Stimulated activated CD8-positive, alpha-beta memory T cell treated with anti-CD3 and anti-CD28 coated beads, Interleukin-15, amount 100 ng/mL, for 4 hours (primary cell): Measurements from ENCODE around the gene DBNDD1.

Experiments
- DNase-seq, 2 donors: peaks; one replicate each; pipeline ENCODE4 v3.0.0-alpha.2; 2020; ENCODE audit warnings: low read depth in 2 of 2

Gene DBNDD1

GRCh38 chr16:90035902-90036301, 16.6 kb upstream of the DBNDD1 start:
- no peak for DNase-seq

DNA sequence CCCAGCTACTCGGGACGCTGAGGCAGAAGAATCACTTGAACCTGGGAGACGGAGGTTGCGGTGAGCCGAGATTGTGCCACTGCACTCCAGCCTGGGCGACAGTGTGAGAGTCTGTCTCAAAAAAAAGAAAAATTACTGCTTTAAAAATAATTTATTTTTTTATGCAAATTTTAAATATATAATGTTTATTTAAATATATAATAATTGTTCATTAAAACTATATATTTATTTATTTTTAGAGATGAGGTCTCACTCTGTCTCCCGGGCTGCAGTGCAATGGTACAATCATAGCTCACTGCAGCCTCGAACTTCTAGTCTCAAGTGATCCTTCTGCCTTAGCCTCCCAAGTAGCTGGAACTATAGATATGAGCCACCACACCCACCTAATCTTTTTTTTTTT, 15.2 kb upstream of the DBNDD1 start:
- no peak for DNase-seq

- no peak for DNase-seq
Observed at GRCh38 chr16:90033387-90033786, 14.1 kb upstream of the DBNDD1 start.

- DNase-seq = no peak
Observed at GRCh38 chr16:90032674-90033331, 13.5 kb upstream of the DBNDD1 start.

DNA sequence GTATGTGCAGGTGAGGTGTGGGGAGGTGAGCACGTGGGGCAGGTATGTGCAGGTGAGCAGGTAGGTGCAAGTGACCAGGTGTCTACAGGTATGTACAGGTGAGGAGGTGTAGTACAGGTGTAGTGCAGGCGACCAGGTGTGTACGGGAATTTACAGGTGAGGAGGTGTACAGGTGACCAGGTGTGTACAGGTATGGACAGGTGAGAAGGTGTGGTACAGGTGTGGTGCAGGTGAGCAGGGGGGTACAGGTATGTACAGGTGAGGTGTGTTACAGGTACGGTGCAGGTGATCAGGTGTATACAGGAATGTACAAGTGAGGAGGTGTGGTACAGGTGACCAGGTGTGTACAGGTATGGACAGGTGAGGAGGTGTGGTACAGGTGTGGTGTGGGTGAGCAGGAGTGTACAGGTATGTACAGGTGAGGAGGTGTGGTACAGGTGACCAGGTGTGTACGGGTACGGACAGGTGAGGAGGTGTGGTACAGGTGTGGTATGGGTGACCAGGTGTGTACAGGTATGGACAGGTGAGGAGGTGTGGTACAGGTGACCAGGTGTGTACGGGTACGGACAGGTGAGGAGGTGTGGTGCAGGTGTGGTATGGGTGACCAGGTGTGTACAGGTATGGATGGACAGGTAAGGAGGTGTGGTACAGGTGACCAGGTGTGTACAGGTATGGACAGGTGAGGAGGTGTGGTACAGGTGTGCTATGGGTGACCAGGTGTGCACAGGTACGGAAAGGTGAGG, 12.8 kb upstream of the DBNDD1 start:
- DNase-seq = no peak

DNA sequence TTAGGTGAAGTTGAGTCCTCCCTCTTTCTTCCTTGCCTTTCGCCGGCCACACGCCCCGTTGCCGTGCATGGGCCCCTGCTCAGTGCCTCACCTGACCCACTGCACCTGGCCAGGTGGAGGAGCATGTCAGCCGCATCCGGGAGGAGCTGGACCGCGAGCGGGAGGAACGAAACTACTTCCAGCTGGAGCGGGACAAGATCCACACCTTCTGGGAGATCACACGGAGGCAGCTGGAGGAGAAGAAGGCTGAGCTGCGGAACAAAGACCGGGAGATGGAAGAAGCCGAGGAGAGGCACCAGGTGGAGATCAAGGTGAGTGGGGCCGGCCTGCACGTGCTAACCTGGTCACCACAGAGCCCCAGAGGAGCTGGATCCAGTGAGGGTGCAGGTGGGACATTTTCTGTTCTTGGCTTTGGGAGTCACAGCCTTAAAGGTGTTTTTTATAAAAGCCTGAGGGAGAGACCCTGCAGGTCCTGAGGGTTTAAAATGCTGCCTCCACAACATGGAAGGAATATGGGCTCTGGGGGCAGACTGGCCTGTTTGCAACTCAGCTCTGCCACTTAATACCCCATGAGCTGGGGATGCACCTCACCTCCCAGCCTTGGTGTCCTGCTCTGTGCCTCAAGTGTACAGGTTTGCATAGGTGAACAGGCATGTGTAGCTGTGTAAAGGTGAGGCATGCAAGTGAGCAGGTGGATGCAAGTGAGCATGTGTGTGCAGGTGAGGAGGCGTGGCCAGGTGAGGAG, 12.1 kb upstream of the DBNDD1 start:
- DNase-seq = no peak

GRCh38 chr16:90028985-90029384, 9.7 kb upstream of the DBNDD1 start:
- DNase-seq = no peak

DNA sequence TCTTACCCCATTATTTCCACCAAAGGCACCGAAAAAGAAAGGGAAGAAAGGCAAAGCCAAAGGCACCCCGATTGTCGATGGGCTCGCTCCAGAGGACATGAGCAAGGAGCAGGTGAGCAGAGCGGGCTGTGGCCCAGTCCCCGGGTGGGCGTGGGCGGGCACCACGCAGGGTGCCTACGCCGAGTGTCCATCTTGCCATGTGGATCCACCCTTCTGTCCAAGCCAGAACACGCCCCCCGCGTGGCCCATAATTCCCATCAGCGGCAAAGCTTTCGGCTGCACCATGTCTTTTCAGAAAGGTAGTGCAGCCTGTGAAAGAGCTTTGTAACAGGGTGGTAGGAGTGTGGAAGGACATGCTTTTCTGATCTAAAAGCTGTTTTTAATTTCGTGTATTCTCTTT, 8.4 kb upstream of the DBNDD1 start:
- DNase-seq = no peak

DNA sequence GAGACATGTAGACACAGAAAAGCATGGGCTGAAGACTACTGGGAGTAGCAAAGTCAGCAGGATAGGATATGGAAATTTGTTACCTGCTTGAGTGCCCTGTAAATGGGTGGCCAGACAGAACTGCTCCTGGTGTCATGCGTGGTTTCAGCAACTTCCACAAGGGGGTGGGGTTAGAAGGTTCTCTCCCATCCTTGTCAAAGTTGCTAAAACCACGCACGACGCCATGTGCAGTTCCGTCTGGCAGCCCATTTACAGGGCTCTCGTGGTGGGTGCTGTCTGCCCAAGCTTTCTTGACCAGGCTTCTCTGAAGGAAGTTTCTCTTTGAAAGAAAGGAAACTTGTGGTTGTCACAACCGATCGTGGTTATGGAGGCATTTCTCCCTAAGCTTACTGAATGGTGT, 6.9 kb upstream of the DBNDD1 start:
- DNase-seq = no peak

DNA sequence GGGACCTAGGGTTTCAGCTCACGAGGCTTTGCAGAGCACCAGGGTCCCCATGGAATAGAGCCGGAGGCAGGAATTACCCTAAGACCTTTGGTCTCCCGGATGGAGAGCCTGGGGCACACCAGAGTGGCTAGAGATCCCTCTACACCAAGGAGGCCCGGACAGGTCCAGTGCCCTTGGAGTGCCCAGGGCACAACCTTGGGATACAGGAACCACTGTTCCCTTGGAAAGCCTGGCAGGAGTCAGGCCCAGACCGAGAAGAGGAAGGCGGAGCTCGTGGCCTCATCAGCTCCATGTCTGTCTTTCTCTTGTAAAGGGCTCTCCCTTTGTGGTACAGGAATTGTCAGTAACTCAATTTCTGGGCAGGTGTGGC, 3.8 kb upstream of the DBNDD1 start:
- no peak for DNase-seq

DNA sequence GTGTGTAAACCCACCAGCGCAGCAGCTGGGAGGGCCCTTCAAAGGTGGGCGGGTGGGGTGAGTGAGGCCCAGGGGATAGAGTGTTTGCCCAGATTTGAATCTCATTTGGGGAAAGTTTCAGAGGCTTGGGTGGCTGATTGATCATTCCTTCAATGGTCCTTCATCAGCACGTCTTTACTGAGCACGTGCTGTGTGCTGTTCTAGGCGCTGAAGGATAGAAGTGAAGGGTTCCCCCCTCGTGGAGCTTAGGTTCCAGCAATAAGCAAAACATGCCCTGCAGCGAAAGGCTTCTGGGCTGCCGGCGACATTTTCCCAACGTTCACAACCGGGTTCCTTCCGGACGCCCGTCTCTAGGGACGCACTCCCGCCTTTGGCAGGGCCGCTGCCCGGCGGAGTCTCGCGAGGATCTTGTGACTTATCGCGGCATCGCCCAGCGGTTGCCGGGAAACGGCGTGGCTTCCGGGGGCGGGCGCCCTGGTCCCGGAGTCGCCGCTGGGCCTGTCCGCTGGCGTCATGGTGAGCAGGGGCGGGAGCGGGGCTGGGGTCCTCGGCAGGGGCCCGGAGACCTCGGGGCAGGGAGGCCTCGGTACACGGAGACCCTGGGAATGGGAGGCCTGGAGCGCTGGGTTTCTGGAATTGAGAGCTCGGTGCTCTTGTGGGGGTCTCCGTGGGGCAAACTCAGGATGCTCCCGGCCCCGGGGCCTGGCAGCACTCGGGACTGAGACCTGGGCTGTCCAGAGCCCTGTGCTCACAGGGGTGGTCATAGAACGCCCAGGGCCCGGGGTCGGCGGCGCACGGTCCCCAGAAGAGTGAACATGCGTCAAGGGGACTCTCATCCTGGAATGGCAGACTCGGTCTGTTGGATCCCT, 3.2 kb upstream of the DBNDD1 start:
- peak; percentile 54 to 62 for DNase-seq

- DNase-seq = no peak
Observed at GRCh38 chr16:90020838-90021382, 1.7 kb upstream of the DBNDD1 start.

DNA sequence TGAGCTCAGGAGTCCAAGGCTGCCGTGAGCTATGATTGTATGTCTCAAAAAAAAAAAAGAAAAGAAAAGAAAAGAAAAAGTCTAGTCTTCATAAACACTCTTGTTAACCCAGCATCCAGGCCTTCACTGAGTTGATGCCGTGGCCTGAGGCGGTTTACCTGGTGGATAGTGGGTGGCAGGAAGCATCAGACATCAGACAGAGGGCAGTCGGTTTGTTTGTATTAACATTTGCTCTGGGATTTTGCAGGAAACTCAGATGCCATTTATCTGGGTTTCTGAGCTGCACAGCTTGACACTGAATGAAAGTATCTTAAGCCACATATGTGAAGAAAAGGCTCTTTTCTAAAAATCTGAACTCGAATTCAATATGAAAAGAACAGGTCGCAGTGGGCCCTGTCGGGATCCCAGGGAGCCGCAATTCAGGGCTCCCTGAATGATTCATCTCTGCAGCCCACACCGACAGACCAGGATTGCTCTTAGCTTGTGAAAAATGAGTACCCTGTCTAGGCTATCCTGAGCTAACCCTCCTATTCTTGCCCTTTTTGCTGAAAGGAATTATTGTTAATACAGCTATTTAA, 1.1 kb upstream of the DBNDD1 start:
- no peak for DNase-seq

DNA sequence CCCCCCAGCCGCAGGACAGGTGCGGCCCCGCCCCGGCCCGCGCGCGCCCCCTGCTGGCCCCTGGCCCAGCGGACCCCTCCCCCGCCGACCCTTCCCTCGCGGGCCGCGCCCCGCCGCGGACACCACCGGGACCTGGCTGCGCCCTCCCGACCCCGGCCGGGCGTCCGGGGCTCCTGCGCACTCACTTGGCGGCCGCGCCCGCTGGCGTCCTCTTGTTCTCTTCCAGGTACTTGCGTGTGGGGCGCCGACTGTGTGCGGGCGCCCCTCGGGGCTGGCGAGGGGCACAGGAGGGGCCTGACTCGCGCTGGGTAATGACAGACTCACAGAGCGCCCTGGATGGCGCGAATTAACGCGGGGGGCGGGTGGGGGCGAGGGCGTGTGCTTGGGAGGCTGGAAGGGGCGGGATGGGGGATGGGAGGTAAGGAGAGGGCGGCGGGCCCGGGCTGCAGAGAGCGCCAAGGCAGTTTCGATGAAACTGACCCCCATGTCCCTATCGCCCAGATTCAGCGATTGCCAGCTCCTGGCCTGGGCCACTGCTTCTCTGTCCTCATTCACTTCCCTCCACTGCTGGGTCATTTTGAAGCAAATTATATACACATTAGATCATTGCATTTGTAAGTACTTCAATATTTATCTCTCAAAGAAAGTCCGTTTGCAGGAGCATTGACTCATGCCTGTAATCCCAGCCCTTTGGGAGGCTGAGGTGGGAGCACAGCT, 445 bp upstream of the DBNDD1 start:
- peak in 1 of 2 donors; percentile 17 for DNase-seq

- no peak for DNase-seq
Observed at GRCh38 chr16:90018297-90018651, 982 bp downstream of the DBNDD1 start.

DNA sequence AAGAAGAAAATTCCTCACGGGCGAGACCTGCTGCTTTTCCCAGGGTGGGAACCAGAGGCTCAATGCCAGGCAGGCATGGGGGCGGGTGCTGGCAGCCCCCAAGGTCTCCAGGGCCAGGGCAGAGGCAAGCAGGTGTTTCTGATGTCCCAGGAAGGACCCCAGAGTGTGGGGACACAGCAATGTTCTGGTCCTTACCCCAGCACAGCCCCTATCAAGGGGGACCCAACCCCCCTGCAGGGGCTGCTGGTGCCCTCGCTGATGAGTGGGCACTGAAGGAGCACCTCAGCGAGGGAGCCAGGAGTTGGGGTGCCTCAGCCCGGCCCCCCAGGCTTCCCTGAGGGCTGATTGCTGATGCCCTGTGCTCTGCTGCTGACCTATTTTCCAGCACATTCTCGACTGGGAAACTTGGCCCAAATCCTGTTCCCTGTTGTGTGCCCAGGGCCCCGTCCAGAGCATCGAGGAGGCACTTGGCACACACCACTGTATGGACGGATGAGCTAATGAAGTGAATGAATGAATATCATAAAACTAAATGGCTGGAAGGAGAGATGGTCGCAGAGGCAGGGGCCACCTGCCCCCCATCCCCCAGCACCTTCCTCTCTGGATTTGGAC, 2.8 kb downstream of the DBNDD1 start:
- no peak for DNase-seq

DNA sequence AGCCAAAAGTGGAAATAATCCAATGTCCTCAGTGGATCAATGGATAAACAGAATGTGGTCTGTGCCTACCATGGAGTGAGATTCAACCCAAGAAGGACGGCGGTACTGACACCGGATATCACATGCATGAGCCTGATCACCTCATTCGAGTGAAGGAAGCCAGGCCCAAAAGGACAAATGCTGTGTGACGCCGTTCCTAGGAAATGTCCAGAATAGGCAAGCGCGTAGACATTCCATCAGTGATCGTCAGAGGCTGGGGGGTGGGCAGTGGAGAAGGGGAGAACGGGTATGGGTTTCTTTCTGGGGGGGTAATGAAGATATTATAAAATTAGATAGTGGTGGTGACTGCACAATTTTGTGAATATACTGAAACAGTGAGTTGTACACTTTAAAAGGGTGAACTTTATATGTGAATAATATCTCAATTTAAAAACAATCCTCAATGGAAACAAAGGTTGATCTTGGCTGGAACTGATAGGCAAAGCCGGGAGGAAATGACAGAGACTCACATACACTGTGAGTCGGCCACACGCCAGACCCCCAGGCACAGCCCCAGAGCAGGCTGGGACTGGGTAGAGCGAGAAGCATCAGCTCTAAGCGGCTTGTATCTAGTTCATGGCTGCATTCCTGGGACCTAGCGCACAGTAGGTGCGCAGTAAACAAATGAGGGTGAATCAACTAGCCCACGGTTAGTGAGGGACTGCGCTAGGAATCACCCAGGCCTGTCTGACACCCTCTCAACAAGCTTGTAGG, 3.5 kb downstream of the DBNDD1 start:
- DNase-seq = no peak

DNA sequence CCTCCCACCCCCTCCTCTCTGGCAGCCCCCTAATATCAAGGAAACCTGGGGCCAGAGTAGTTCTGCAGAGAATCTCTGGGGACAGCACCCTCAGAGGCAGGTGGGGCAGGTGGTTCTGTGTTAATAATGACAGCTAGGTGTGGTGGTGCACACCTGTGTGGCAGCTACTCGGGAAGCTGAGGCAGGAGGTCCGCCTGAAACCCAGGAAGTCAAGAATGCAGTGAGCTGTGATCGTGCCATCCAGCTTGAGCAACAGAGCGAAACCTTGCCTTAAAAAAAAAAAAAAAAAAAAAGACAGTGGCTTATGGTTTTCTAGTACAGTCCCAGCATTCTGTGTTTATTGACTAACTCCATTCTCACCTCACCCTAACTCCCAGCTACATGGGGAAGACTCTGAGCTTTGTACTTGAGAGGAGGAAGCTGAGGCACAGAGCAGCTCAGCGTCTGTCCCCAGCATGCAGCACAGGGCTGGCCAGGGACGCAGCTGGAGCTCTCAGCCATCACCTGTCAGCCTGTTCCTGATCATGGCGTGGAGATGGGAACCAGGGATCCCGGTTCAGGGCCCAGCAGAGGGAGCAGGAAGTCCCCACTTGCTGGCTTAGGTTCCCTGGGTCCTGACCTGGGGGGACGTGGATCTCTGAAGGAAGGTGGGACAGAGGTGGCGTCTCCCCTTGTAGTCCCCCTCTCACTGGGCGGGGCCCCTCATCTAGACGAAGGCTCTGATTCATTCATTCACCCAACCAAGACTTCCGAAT, 6.1 kb downstream of the DBNDD1 start:
- DNase-seq = no peak
